ENCODE measurements around the gene CPN2. TPM values are rescaled to one million over a fixed set of nuclear protein-coding genes. Genes with fewer than 3 reads are reported as not detected.

The CPN2 gene
- total RNA-seq, 1 donor from 2014 or later, result not detected

- intact Hi-C loops (cut with micrococcal nuclease), result no loop called here
- Mint-ChIP-seq H3K9me3 (no peaks in the 10 kb centered on the region), H3K27ac (no peak overlapping the region), H3K36me3 (ENCODE audit: low read depth) (no peaks in the 10 kb centered on the region), H3K4me1 (ENCODE audit: low read depth) (no peaks in the 10 kb centered on the region), H3K4me3 (no peak overlapping the region), H3K27me3 (ENCODE audit: insufficient read depth) (peaks cover 22% of the 10 kb centered on the region)
- no peak for DNase-seq (ENCODE audit: low spot score)
Measured at GRCh38 chr3:194364652-194365434, 13.7 kb upstream of the CPN2 start.

GRCh38 chr3:194364314-194364651, 13.2 kb upstream of the CPN2 start:
- no peaks in the 10 kb centered on the region for H3K36me3 Mint-ChIP-seq (ENCODE audit: low read depth)
- H3K4me3 Mint-ChIP-seq, result no peak overlapping the region
- no peaks in the 10 kb centered on the region for H3K4me1 Mint-ChIP-seq (ENCODE audit: low read depth)
- no peaks in the 10 kb centered on the region for H3K9me3 Mint-ChIP-seq
- no peak for DNase-seq (ENCODE audit: low spot score)
- H3K27ac Mint-ChIP-seq, result no peak overlapping the region
- H3K27me3 Mint-ChIP-seq (ENCODE audit: insufficient read depth), result peaks cover 17% of the 10 kb centered on the region
- intact Hi-C loops (cut with micrococcal nuclease), result no loop called here

- Mint-ChIP-seq H3K36me3 (ENCODE audit: low read depth) (no peaks in the 10 kb centered on the region), H3K9me3 (no peaks in the 10 kb centered on the region)
- intact Hi-C loops (cut with micrococcal nuclease), result no loop called here
Measured at GRCh38 chr3:194360568-194360967, 9.4 kb upstream of the CPN2 start.

GRCh38 chr3:194357681-194358080, 6.6 kb upstream of the CPN2 start:
- intact Hi-C loops (cut with micrococcal nuclease), result no loop called here
- no peaks in the 10 kb centered on the region for H3K9me3 Mint-ChIP-seq
- H3K36me3 Mint-ChIP-seq (ENCODE audit: low read depth), result no peaks in the 10 kb centered on the region
- no peak for DNase-seq (ENCODE audit: low spot score)
- peaks cover 11% of the 10 kb centered on the region for H3K27me3 Mint-ChIP-seq (ENCODE audit: insufficient read depth)
- no peak overlapping the region for H3K27ac Mint-ChIP-seq
- no peak overlapping the region for H3K4me3 Mint-ChIP-seq
- H3K4me1 Mint-ChIP-seq (ENCODE audit: low read depth), result no peaks in the 10 kb centered on the region

More at GRCh38 chr3:194360568-194360967, 9.4 kb upstream of the CPN2 start:
- H3K27ac Mint-ChIP-seq, result no peak overlapping the region
- DNase-seq (ENCODE audit: low spot score), result no peak
- H3K4me3 Mint-ChIP-seq, result no peak overlapping the region
- no peaks in the 10 kb centered on the region for H3K4me1 Mint-ChIP-seq (ENCODE audit: low read depth)
- H3K27me3 Mint-ChIP-seq (ENCODE audit: insufficient read depth), result peaks cover 11% of the 10 kb centered on the region

GRCh38 chr3:194355379-194355778, 4.3 kb upstream of the CPN2 start:
- Mint-ChIP-seq H3K9me3 (no peaks in the 10 kb centered on the region), H3K27ac (no peak overlapping the region)

GRCh38 chr3:194354315-194354714, 3.2 kb upstream of the CPN2 start:
- Mint-ChIP-seq H3K27ac (no peak overlapping the region), H3K36me3 (ENCODE audit: low read depth) (no peaks in the 10 kb centered on the region), H3K4me1 (ENCODE audit: low read depth) (no peaks in the 10 kb centered on the region), H3K27me3 (ENCODE audit: insufficient read depth) (peaks cover 9% of the 10 kb centered on the region), H3K9me3 (no peaks in the 10 kb centered on the region), H3K4me3 (no peak overlapping the region)
- DNase-seq (ENCODE audit: low spot score), result no peak
- intact Hi-C loops (cut with micrococcal nuclease), result no loop called here

More at GRCh38 chr3:194355379-194355778, 4.3 kb upstream of the CPN2 start:
- Mint-ChIP-seq H3K4me3 (no peak overlapping the region), H3K36me3 (ENCODE audit: low read depth) (no peaks in the 10 kb centered on the region), H3K27me3 (ENCODE audit: insufficient read depth) (peaks cover 10% of the 10 kb centered on the region), H3K4me1 (ENCODE audit: low read depth) (no peaks in the 10 kb centered on the region)
- intact Hi-C loops (cut with micrococcal nuclease), result no loop called here
- no peak for DNase-seq (ENCODE audit: low spot score)

GRCh38 chr3:194352667-194353246, 1.6 kb upstream of the CPN2 start:
- DNase-seq (ENCODE audit: low spot score), result no peak
- Mint-ChIP-seq H3K9me3 (no peaks in the 10 kb centered on the region), H3K36me3 (ENCODE audit: low read depth) (no peaks in the 10 kb centered on the region), H3K4me1 (ENCODE audit: low read depth) (no peaks in the 10 kb centered on the region), H3K4me3 (no peak overlapping the region), H3K27me3 (ENCODE audit: insufficient read depth) (peaks cover 9% of the 10 kb centered on the region), H3K27ac (no peak overlapping the region)
- intact Hi-C loops (cut with micrococcal nuclease), result no loop called here

- no peak overlapping the region for H3K4me3 Mint-ChIP-seq
- no peak overlapping the region for H3K27ac Mint-ChIP-seq
- H3K9me3 Mint-ChIP-seq, result no peaks in the 10 kb centered on the region
- H3K4me1 Mint-ChIP-seq (ENCODE audit: low read depth), result no peaks in the 10 kb centered on the region
- intact Hi-C loops (cut with micrococcal nuclease), result no loop called here
- peaks cover 9% of the 10 kb centered on the region for H3K27me3 Mint-ChIP-seq (ENCODE audit: insufficient read depth)
- no peaks in the 10 kb centered on the region for H3K36me3 Mint-ChIP-seq (ENCODE audit: low read depth)
- DNase-seq (ENCODE audit: low spot score), result no peak
Measured at GRCh38 chr3:194351952-194352536, 916 bp upstream of the CPN2 start.

GRCh38 chr3:194350726-194351071, 429 bp downstream of the CPN2 start:
- Mint-ChIP-seq H3K9me3 (no peaks in the 10 kb centered on the region), H3K4me3 (no peak overlapping the region), H3K4me1 (ENCODE audit: low read depth) (no peaks in the 10 kb centered on the region), H3K27ac (no peak overlapping the region), H3K27me3 (ENCODE audit: insufficient read depth) (peaks cover 4% of the 10 kb centered on the region), H3K36me3 (ENCODE audit: low read depth) (no peaks in the 10 kb centered on the region)
- intact Hi-C loops (cut with micrococcal nuclease), result no loop called here
- DNase-seq (ENCODE audit: low spot score), result no peak

- Mint-ChIP-seq H3K4me3 (no peak overlapping the region), H3K4me1 (ENCODE audit: low read depth) (peaks cover 7% of the 10 kb centered on the region), H3K36me3 (ENCODE audit: low read depth) (no peaks in the 10 kb centered on the region), H3K27ac (no peak overlapping the region), H3K27me3 (ENCODE audit: insufficient read depth) (peaks cover 2% of the 10 kb centered on the region), H3K9me3 (no peaks in the 10 kb centered on the region)
- no peak for DNase-seq (ENCODE audit: low spot score)
- intact Hi-C loops (cut with micrococcal nuclease), result no loop called here
Measured at GRCh38 chr3:194348354-194348753, 2.8 kb downstream of the CPN2 start.

GRCh38 chr3:194346621-194347020, 4.5 kb downstream of the CPN2 start:
- peaks cover 8% of the 10 kb centered on the region for H3K27me3 Mint-ChIP-seq (ENCODE audit: insufficient read depth)
- H3K9me3 Mint-ChIP-seq, result no peaks in the 10 kb centered on the region
- intact Hi-C loops (cut with micrococcal nuclease), result no loop called here
- no peaks in the 10 kb centered on the region for H3K36me3 Mint-ChIP-seq (ENCODE audit: low read depth)
- H3K4me1 Mint-ChIP-seq (ENCODE audit: low read depth), result peaks cover 7% of the 10 kb centered on the region
- no peak for DNase-seq (ENCODE audit: low spot score)
- H3K4me3 Mint-ChIP-seq, result no peak overlapping the region
- H3K27ac Mint-ChIP-seq, result no peak overlapping the region

GRCh38 chr3:194346035-194346434, 5.1 kb downstream of the CPN2 start:
- Mint-ChIP-seq H3K36me3 (ENCODE audit: low read depth) (no peaks in the 10 kb centered on the region), H3K27me3 (ENCODE audit: insufficient read depth) (peaks cover 9% of the 10 kb centered on the region), H3K9me3 (no peaks in the 10 kb centered on the region), H3K4me3 (no peak overlapping the region), H3K4me1 (ENCODE audit: low read depth) (peaks cover 7% of the 10 kb centered on the region), H3K27ac (no peak overlapping the region)
- intact Hi-C loops (cut with micrococcal nuclease), result no loop called here
- DNase-seq (ENCODE audit: low spot score), result no peak

- Mint-ChIP-seq H3K4me3 (no peak overlapping the region), H3K27me3 (ENCODE audit: insufficient read depth) (peaks cover 15% of the 10 kb centered on the region), H3K36me3 (ENCODE audit: low read depth) (no peaks in the 10 kb centered on the region), H3K27ac (no peak overlapping the region), H3K9me3 (no peaks in the 10 kb centered on the region), H3K4me1 (ENCODE audit: low read depth) (peaks cover 7% of the 10 kb centered on the region)
- intact Hi-C loops (cut with micrococcal nuclease), result loop anchor here (1.0 kb wide), 3 partner anchors 11 to 679 kb away; no protein-coding TSS in a partner anchor
- DNase-seq (ENCODE audit: low spot score), result peak; percentile 48
Measured at GRCh38 chr3:194344012-194344411, 7.1 kb downstream of the CPN2 start.

Data from activated T-helper 1 cell treated with anti-CD3 and anti-CD28 coated beads, Interleukin-12 subunit alpha, Interleukin-12 subunit beta, Interleukin-2, Interleukin-4 antibody, amounts not matched to agents 30 ng/mL and 10 ng/mL and 1 ng/mL, durations not matched to agents 14 hours and 24 hours and 36 hours (primary cell).